HepG2 (cell line): Measurements from ENCODE around the gene PGP. TPM values are rescaled to one million over a fixed set of nuclear protein-coding genes. Genes with fewer than 3 reads are reported as not detected.

ENCODE experiments used
- ATAC-seq: fragments of 200-7000 bp; cut with Tn5 transposase; 3 replicates; pipeline ENCODE4 v1.9.1; 2020; ENCODE audit warnings: mild to moderate bottlenecking, moderate library complexity
- BruUV-seq: library from RNA; stranded (reverse); fragments of 400-500 nt; replicated peaks from 2 replicates; lab custom pipeline; 2021; lab: Mats Ljungman, UMichigan
- CTCF ChIA-PET: fragments of 300-600 bp; formaldehyde crosslinking; extraction: SDS; loops from one replicate; lab custom pipeline; 2021; ENCODE audit warnings: low total read pairs, inconsistent platforms, low intra/inter-chr PET ratio; lab: Yijun Ruan, JAX
- POLR2A ChIA-PET: fragments of 350-600 bp; sonication (Branson Sonifier 250); formaldehyde crosslinking; loops from one replicate; lab custom pipeline; 2020; ENCODE audit warnings: antibody characterized with exemption, inconsistent platforms; lab: Yijun Ruan, JAX
- DNase-seq: peaks from one replicate; pipeline ENCODE4 v3.0.0-alpha.2; 2015; ENCODE audit warnings: low spot score
- FAIRE-seq: peaks from 3 replicates; lab custom pipeline; 2011; peaks lifted over from hg19 to GRCh38; lab: Jason Lieb, UNC
- H2AFZ ChIP-seq: one replicate; pipeline ENCODE4 v1.6.1; 2011; ENCODE audit warnings: low read length, inconsistent platforms
- H3K27ac ChIP-seq: fragments of 300-600 bp; 3 replicates; pipeline ENCODE4 v1.8.0; 2011; ENCODE audit warnings: mixed run types, mild to moderate bottlenecking, mixed read lengths, low read length, inconsistent platforms; ENCODE audit not compliant: insufficient read depth; ENCODE audit errors: extremely low read length
- H3K27me3 ChIP-seq, 2 experiments: fragments of 200-600 bp in 1 of 2; 2 replicates in 1 of 2; 3 replicates in 1 of 2; pipeline versions ENCODE4 v1.6.0 to v1.8.0; 2011; ENCODE audit warnings: low read length in 2 of 2, mild to moderate bottlenecking in 2 of 2, moderate library complexity in 2 of 2, inconsistent platforms in 1 of 2; ENCODE audit not compliant: insufficient read depth in 2 of 2, control insufficient read depth in 1 of 2
- H3K36me3 ChIP-seq, 2 experiments: fragments of 200-600 bp in 1 of 2; replicated peaks in 1 of 2; 2 replicates in 1 of 2; 3 replicates in 1 of 2; pipeline versions ENCODE4 v1.5.1 to v1.8.0; 2011; ENCODE audit warnings: low read length in 2 of 2, inconsistent platforms in 1 of 2; ENCODE audit not compliant: insufficient read depth in 2 of 2, control insufficient read depth in 1 of 2
- H3K4me1 ChIP-seq: 2 replicates; pipeline ENCODE4 v1.5.1; 2012; ENCODE audit warnings: low read length, inconsistent platforms; ENCODE audit not compliant: insufficient read depth
- H3K4me2 ChIP-seq: 2 replicates; pipeline ENCODE4 v1.6.0; 2011; ENCODE audit warnings: low read depth, low read length, inconsistent platforms
- H3K4me3 ChIP-seq, 3 experiments: fragments of 200-600 bp in 1 of 3; sonication (generic), shearing (Covaris generic) in 1 of 3; replicated peaks in 1 of 3; 2 replicates each; pipeline ENCODE4 v1.5.1; 2011 to 2016; ENCODE audit warnings: low read length in 3 of 3, inconsistent platforms in 2 of 3, low read depth in 2 of 3, mild to moderate bottlenecking in 2 of 3, control low read depth in 1 of 3, mixed read lengths in 1 of 3; ENCODE audit not compliant: insufficient read depth in 1 of 3
- H3K79me2 ChIP-seq: one replicate; pipeline ENCODE4 v1.6.1; 2011; ENCODE audit warnings: low read length, inconsistent platforms; ENCODE audit not compliant: insufficient read depth
- H3K9ac ChIP-seq: 2 replicates; pipeline ENCODE4 v1.6.0; 2011; ENCODE audit warnings: mild to moderate bottlenecking, low read depth, low read length, inconsistent platforms; ENCODE audit not compliant: insufficient read depth
- H3K9me3 ChIP-seq: 2 replicates; pipeline ENCODE4 v1.5.1; 2012; ENCODE audit warnings: mild to moderate bottlenecking, low read length
- H4K20me1 ChIP-seq: 2 replicates; pipeline ENCODE4 v1.6.0; 2011; ENCODE audit warnings: inconsistent platforms, mild to moderate bottlenecking, low read length, moderate library complexity; ENCODE audit not compliant: insufficient read depth
- AKAP8 ChIP-seq: sonication (generic); formaldehyde crosslinking; IDR thresholded peaks from 2 replicates; pipeline ENCODE4 v1.5.1; 2020; ENCODE audit warnings: mild to moderate bottlenecking, missing genetic modification reagents
- CREB1 ChIP-seq, 2 experiments: fragments of 450-650 bp in 1 of 2; IDR thresholded peaks; 2 replicates each; pipeline ENCODE4 v1.6.1; 2016 to 2017; ENCODE audit warnings: control low read depth in 1 of 2, mild to moderate bottlenecking in 1 of 2, missing compliant biosample characterization in 1 of 2, missing genetic modification characterization in 1 of 2
- DNMT1 ChIP-seq: sonication (generic); formaldehyde crosslinking; IDR thresholded peaks from 2 replicates; pipeline ENCODE4 v1.5.1; 2020; ENCODE audit warnings: mild to moderate bottlenecking, missing genetic modification reagents
- EP300 ChIP-seq, 3 experiments: sonication (generic) in 1 of 3; formaldehyde crosslinking in 1 of 3; IDR thresholded peaks; 2 replicates each; pipeline versions ENCODE4 v1.5.1 to v1.6.1; 2011 to 2020; ENCODE audit warnings: low read depth in 2 of 3, low read length in 2 of 3, borderline replicate concordance in 1 of 3, improper control_type of control experiment in 1 of 3, mild to moderate bottlenecking in 1 of 3, missing genetic modification reagents in 1 of 3, moderate library complexity in 1 of 3
- GABPB1 ChIP-seq: IDR thresholded peaks from 2 replicates; pipeline ENCODE4 v1.6.1; 2016; ENCODE audit warnings: mild to moderate bottlenecking, missing genetic modification reagents, moderate library complexity, missing compliant biosample characterization
- GATAD2A ChIP-seq: IDR thresholded peaks from 2 replicates; pipeline ENCODE4 v1.6.1; 2016
- MTF2 ChIP-seq: sonication (generic); formaldehyde crosslinking; IDR thresholded peaks from 2 replicates; pipeline ENCODE4 v1.5.0; 2020; ENCODE audit warnings: missing genetic modification reagents, borderline replicate concordance
- NR2F6 ChIP-seq, 2 experiments: IDR thresholded peaks; 2 replicates each; pipeline ENCODE4 v1.6.1; 2016; ENCODE audit warnings: antibody characterized with exemption in 1 of 2, mild to moderate bottlenecking in 1 of 2
- RFXAP ChIP-seq: sonication (generic); formaldehyde crosslinking; IDR thresholded peaks from 2 replicates; pipeline ENCODE4 v1.4.0; 2020; ENCODE audit warnings: missing genetic modification reagents, borderline replicate concordance
- RXRA ChIP-seq: sonication (generic); formaldehyde crosslinking; IDR thresholded peaks from 2 replicates; pipeline ENCODE4 v1.5.1; 2020; ENCODE audit warnings: missing genetic modification reagents
- SP2 ChIP-seq: sonication (generic); formaldehyde crosslinking; IDR thresholded peaks from 2 replicates; pipeline ENCODE4 v1.5.1; 2020; ENCODE audit warnings: mild to moderate bottlenecking, missing genetic modification reagents
- TARDBP ChIP-seq: sonication (generic); formaldehyde crosslinking; IDR thresholded peaks from 2 replicates; pipeline ENCODE4 v1.8.0; 2022; ENCODE audit warnings: mild to moderate bottlenecking, missing genetic modification reagents
- TEAD3 ChIP-seq: optimal IDR thresholded peaks from 2 replicates; pipeline ENCODE3; 2016; ENCODE audit warnings: borderline replicate concordance
- ZFX ChIP-seq: sonication (generic); formaldehyde crosslinking; IDR thresholded peaks from 2 replicates; pipeline ENCODE4 v1.4.0; 2020; ENCODE audit warnings: mild to moderate bottlenecking, low read depth, missing genetic modification reagents, moderate library complexity
- WGBS: methylation state at CpG from one replicate; pipeline ENCODE4 v1.1.6; 2017; ENCODE audit warnings: low lambda C conversion rate; 5-methylcytosine and 5-hydroxymethylcytosine counted together
- in situ Hi-C: cut with HindIII; loops from 2 replicates; pipeline ENCODE4 v1.10.0; 2017; ENCODE audit warnings: low pct_unique_long_range_greater_than_20kb; ENCODE audit not compliant: extremely low pct_ligation_motif_present
- intact Hi-C: fragments of 100-400 bp; cut with micrococcal nuclease; formaldehyde crosslinking; loops from one replicate; pipeline ENCODE4 v1.10.0; 2022; ENCODE audit not compliant: unreplicated experiment
- polyA plus RNA-seq, 8 experiments: library from polyadenylated mRNA; depleted of rRNA in 3 of 8; stranded (reverse) in 7 of 8; unstranded in 1 of 8; fragments of >200 nt; fragmentation: Illumina TruSeq in 4 of 8; extraction: Trizol in 4 of 8; gene quantifications; 2 replicates each; pipeline versions ENCODE4 v1.2.1 to v1.2.3, GENCODE V29; 2011 to 2016; ENCODE audit warnings: low read depth in 4 of 8, missing spikeins in 1 of 8, mixed read lengths in 1 of 8; ENCODE audit not compliant: insufficient read depth in 1 of 8
- total RNA-seq, 5 experiments: library from RNA; depleted of rRNA; stranded (reverse); fragments of >200 nt; fragmentation: Illumina TruSeq; extraction: Trizol; gene quantifications; 2 replicates each; pipeline ENCODE4 v1.2.3, GENCODE V29; 2016; ENCODE audit warnings: low read depth in 1 of 5
- TF ChIP-seq, protein P1 (sequence below): sonication (generic); formaldehyde crosslinking; IDR thresholded peaks from 2 replicates; pipeline ENCODE4 v1.5.0; 2020; ENCODE audit warnings: mild to moderate bottlenecking, missing genetic modification reagents
- TF ChIP-seq, protein P2 (sequence below): sonication (generic); formaldehyde crosslinking; IDR thresholded peaks from 2 replicates; pipeline ENCODE4 v1.5.0; 2020; ENCODE audit warnings: mild to moderate bottlenecking, missing genetic modification reagents, borderline replicate concordance

Gene PGP
- total and polyA plus RNA-seq, 2 of the 13 experiments (the other 11 are each of a cell fraction or from before 2014, with no cell fraction given) = 7.3 to 18.3 TPM

DNA sequence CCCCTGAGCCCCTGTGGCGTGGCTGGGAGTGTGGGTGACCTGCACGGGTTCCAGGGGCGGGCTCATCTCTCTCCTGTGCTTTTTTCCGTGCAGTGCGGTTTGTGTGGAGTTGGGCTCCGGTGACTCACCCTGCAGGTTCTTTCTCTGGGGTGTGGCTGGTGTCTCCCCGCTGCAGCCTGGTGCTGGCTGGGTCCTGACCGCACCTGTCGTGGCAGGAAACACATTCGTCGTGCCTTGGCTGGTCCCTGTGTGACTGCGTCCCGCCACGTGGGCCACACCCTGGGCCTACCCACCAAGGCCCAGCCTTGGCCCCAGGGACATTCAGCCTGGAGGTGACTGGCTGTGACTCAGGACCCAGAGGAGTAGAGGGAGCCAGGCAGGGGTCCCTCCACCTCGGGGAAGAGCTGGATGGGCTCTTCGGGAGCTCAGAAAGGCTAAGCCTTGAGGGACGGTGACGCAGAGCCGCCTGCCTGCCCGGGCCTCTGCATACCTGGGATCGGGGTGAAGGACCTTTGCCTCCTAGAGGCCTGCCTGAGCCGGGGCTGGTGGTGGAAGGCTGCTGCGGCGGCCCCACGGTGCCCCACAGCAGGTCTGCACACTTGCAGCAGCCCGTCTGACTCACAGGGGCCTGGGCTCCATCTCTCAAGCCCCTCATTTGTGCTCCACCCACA, 51.3 kb downstream of the PGP start:
- ChIA-PET POLR2A (interaction anchor here (0.9 to 3.4 kb wide), 7 partner anchors 10 to 220 kb away, joined by 3 to 36 read pairs (median 5); partner anchors contain the start of genes ECI1, MSRB1, PGP and TRAF7), CTCF (no interaction called here)
- WGBS = 12% methylated on average over 13 of the region's 26 CpGs
- ATAC-seq = peak; percentile 58
- peak overlapping the region; percentile 75 for H3K27ac ChIP-seq
- no peak for FAIRE-seq
- H3K4me3 ChIP-seq = peak overlapping the region in 2 of 3 experiments; percentile 45 to 60; a peak in 4 of 6 replicates
- peaks cover 35% of the 10 kb centered on the region for H3K79me2 ChIP-seq
- peaks cover 24% of the 10 kb centered on the region for H4K20me1 ChIP-seq
- intact Hi-C loops = loop anchor here (5.0 kb wide), 1 partner anchor 34 kb away; the partner anchor contains the start of gene CASKIN1
- H3K27me3 ChIP-seq = no peaks in the 10 kb centered on the region
- DNase-seq = peak; percentile 49
- in situ Hi-C loops = no loop called here
- peak overlapping the region; percentile 80 for H3K4me2 ChIP-seq
- no peaks in the 10 kb centered on the region for H3K9me3 ChIP-seq
- no TSS peak for BruUV-seq
- H3K4me1 ChIP-seq = peaks cover 74% of the 10 kb centered on the region
- peak overlapping the region; percentile 65 for H3K9ac ChIP-seq
- H3K36me3 ChIP-seq = peaks cover 12 to 24% of the 10 kb centered on the region in 2 experiments; a peak in 3 of 5 replicates
- H2AFZ ChIP-seq = no peak overlapping the region
- no peak for TF ChIP-seq EP300 (IDR thresholded peaks at IDR 0.05; ENCODE audit: low read depth in 2 of 2, low read length in 2 of 2)
- 0 out of 2 replicates have a peak, but pooled peaks have one; percentile 11 for TF ChIP-seq EP300 (CRISPR knock-in tag; IDR thresholded peaks at IDR 0.05; ENCODE audit: borderline replicate concordance)
- peak; percentile 28; the same call in 1 of the 2 replicates for TF ChIP-seq GATAD2A (CRISPR knock-in tag)
- TF ChIP-seq TARDBP = peak; percentile 55
- TF ChIP-seq SP2 = no peak
- peak; percentile 51; the same call in 1 of the 2 replicates for TF ChIP-seq GABPB1
- no peak for TF ChIP-seq NR2F6 (IDR thresholded peaks at IDR 0.05)
- TF ChIP-seq NR2F6 (CRISPR knock-in tag; IDR thresholded peaks at IDR 0.05) = peak; percentile 37; the same call in 1 of the 2 replicates
- peak; percentile 74; the same call in 1 of the 2 replicates for TF ChIP-seq DNMT1 (CRISPR knock-in tag)
- peak; percentile 73 for TF ChIP-seq ZFX (CRISPR knock-in tag)
- TF ChIP-seq, protein P1, sequence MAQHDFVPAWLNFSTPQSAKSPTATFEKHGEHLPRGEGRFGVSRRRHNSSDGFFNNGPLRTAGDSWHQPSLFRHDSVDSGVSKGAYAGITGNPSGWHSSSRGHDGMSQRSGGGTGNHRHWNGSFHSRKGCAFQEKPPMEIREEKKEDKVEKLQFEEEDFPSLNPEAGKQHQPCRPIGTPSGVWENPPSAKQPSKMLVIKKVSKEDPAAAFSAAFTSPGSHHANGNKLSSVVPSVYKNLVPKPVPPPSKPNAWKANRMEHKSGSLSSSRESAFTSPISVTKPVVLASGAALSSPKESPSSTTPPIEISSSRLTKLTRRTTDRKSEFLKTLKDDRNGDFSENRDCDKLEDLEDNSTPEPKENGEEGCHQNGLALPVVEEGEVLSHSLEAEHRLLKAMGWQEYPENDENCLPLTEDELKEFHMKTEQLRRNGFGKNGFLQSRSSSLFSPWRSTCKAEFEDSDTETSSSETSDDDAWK = no peak
- no peak for TF ChIP-seq RFXAP (CRISPR knock-in tag)
- peak; percentile 50; the same call in 1 of the 2 replicates for TF ChIP-seq MTF2 (CRISPR knock-in tag)
- peak; percentile 79 for TF ChIP-seq TEAD3 (CRISPR knock-in tag)
- peak; percentile 69; the same call in 1 of the 2 replicates for TF ChIP-seq AKAP8
- TF ChIP-seq, protein P2, sequence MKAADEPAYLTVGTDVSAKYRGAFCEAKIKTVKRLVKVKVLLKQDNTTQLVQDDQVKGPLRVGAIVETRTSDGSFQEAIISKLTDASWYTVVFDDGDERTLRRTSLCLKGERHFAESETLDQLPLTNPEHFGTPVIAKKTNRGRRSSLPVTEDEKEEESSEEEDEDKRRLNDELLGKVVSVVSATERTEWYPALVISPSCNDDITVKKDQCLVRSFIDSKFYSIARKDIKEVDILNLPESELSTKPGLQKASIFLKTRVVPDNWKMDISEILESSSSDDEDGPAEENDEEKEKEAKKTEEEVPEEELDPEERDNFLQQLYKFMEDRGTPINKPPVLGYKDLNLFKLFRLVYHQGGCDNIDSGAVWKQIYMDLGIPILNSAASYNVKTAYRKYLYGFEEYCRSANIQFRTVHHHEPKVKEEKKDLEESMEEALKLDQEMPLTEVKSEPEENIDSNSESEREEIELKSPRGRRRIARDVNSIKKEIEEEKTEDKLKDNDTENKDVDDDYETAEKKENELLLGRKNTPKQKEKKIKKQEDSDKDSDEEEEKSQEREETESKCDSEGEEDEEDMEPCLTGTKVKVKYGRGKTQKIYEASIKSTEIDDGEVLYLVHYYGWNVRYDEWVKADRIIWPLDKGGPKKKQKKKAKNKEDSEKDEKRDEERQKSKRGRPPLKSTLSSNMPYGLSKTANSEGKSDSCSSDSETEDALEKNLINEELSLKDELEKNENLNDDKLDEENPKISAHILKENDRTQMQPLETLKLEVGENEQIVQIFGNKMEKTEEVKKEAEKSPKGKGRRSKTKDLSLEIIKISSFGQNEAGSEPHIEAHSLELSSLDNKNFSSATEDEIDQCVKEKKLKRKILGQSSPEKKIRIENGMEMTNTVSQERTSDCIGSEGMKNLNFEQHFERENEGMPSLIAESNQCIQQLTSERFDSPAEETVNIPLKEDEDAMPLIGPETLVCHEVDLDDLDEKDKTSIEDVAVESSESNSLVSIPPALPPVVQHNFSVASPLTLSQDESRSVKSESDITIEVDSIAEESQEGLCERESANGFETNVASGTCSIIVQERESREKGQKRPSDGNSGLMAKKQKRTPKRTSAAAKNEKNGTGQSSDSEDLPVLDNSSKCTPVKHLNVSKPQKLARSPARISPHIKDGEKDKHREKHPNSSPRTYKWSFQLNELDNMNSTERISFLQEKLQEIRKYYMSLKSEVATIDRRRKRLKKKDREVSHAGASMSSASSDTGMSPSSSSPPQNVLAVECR = peak; percentile 68
- TF ChIP-seq RXRA (CRISPR knock-in tag) = peak; percentile 95
- TF ChIP-seq CREB1 (IDR thresholded peaks at IDR 0.05) = no peak
- 0 out of 2 replicates have a peak, but pooled peaks have one; percentile 49 for TF ChIP-seq CREB1 (CRISPR knock-in tag; IDR thresholded peaks at IDR 0.05)
